ENCODE measurements around the gene PALD1. TPM values are rescaled to one million over a fixed set of nuclear protein-coding genes. Genes with fewer than 3 reads are reported as not detected.
"Not testable (repeated sequence)": the region's sequence is repeated elsewhere in the genome, so short reads cannot be mapped to it uniquely, and the experiment has no call there.

Gene PALD1
- total RNA-seq, 2 experiments from 2014 or later = 0.36 to 0.44 TPM

DNA sequence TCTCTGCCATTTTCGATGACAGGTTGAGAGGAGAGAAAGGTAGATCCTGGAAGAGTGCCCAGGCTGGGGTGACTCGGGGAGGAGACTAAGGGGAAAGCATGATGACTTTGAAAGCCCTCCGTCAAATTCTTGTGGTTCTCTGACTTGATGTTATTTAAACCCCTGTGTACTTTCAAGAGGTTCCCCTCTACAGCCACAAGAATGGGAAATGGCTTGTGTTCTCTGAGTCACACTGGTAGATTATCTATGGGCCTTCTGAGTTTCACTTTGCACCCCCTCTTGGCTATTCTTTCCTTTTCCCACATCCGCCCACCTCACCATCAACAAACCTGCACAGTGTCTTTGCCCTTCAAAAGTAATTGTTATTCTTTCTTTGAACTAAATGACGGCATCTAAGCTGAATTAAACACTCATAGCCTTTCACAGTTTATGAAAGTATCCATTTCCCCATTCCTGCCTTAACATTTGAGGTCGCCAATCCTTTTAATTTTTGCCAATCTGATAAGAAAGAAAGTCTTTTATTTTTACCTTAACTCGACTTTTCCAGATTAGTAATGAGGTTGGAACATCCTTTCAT is 99.9 kb downstream of the PALD1 start:
- no peak overlapping the region for H3K4me3 ChIP-seq (ENCODE audit: low read length)
- H3K36me3 ChIP-seq (ENCODE audit: insufficient read depth, low read length) = no peaks in the 10 kb centered on the region
- peaks cover 37% of the 10 kb centered on the region for H3K4me1 ChIP-seq (ENCODE audit: insufficient read depth, low read length)
- TF ChIP-seq, protein P1, sequence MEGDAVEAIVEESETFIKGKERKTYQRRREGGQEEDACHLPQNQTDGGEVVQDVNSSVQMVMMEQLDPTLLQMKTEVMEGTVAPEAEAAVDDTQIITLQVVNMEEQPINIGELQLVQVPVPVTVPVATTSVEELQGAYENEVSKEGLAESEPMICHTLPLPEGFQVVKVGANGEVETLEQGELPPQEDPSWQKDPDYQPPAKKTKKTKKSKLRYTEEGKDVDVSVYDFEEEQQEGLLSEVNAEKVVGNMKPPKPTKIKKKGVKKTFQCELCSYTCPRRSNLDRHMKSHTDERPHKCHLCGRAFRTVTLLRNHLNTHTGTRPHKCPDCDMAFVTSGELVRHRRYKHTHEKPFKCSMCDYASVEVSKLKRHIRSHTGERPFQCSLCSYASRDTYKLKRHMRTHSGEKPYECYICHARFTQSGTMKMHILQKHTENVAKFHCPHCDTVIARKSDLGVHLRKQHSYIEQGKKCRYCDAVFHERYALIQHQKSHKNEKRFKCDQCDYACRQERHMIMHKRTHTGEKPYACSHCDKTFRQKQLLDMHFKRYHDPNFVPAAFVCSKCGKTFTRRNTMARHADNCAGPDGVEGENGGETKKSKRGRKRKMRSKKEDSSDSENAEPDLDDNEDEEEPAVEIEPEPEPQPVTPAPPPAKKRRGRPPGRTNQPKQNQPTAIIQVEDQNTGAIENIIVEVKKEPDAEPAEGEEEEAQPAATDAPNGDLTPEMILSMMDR (IDR thresholded peaks at IDR 0.05) = no peak
- no peaks in the 10 kb centered on the region for H3K9me3 ChIP-seq (ENCODE audit: control insufficient read depth in 1 of 2, insufficient read depth in 1 of 2, low read length in 2 of 2)
- H3K4me1 Mint-ChIP-seq (ENCODE audit: low read depth) = peaks cover 50% of the 10 kb centered on the region
- H3K36me3 Mint-ChIP-seq (ENCODE audit: low read depth) = no peaks in the 10 kb centered on the region
- POLR2A ChIA-PET = interaction anchor here (0.7 to 1.7 kb wide), 2 partner anchors 24 to 174 kb away, joined by 3 to 7 read pairs; partner anchors contain the start of genes EIF4EBP2 and PRF1
- H3K27ac Mint-ChIP-seq = peak overlapping the region; percentile 83
- no peaks in the 10 kb centered on the region for H3K27me3 ChIP-seq (ENCODE audit: control insufficient read depth in 1 of 2, insufficient read depth in 2 of 2, low read length in 2 of 2)
- intact Hi-C loops (cut with DNase I, micrococcal nuclease) = no loop called here
- H3K4me3 Mint-ChIP-seq = peak overlapping the region; percentile 39
- no peaks in the 10 kb centered on the region for H3K9me3 Mint-ChIP-seq
- CTCF ChIA-PET = interaction anchor here (0.7 to 1.9 kb wide), 3 partner anchors 13 to 19 kb away, joined by 3 to 7 read pairs (median 3); no protein-coding TSS in a partner anchor
- peak in 13 of 14 experiments; percentile 12 to 85 (median 56) for DNase-seq
- no peak overlapping the region for H3K27ac ChIP-seq (ENCODE audit: low read depth in 1 of 2, low read length in 2 of 2)
- no peaks in the 10 kb centered on the region for H3K27me3 Mint-ChIP-seq
- ATAC-seq (ENCODE audit: poor library complexity) = peak; percentile 82

DNA sequence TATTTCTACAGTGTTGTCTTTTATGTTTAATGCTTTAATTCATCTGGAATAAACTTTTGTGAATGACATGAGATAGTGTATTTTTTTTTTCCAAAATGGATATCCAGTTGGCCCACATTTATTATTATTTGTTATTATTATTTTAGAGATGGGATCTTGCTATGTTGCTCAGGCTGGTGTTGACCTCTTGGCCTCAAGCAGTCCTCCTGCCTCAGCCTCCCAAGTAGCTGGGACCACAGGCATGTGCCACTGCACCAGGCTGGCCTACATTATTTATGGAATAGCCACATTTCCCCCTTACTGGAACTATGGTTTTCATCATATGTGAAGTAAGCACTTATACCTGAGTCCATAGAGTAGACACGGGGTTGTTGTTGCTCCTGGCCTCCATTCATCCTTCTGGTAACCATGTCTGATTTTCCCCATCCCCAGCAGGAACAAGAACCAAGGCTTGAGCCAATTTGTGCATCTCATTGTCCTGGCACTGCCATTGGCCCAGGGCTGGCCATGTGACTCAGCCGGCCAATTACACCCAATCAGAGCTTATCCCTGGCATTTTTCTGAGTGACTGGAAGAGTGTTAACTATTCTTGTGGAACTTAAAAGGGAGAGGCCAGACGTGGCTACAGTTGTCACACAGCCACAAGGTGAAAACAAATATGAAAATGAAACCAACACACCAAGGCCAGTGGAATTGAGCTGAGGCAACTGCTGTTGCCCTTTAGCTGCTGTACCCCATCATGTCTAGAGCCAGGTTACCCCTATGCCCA is 100.9 kb downstream of the PALD1 start:
- no peaks in the 10 kb centered on the region for H3K27me3 ChIP-seq (ENCODE audit: control insufficient read depth in 1 of 2, insufficient read depth in 2 of 2, low read length in 2 of 2)
- TF ChIP-seq, protein P1 (IDR thresholded peaks at IDR 0.05) = no peak
- POLR2A ChIA-PET = interaction anchor here (0.8 to 1.7 kb wide), 2 partner anchors 13 to 23 kb away, joined by 4 to 7 read pairs; partner anchors contain the start of gene PRF1
- Mint-ChIP-seq H3K4me3 (peak overlapping the region; percentile 30), H3K4me1 (ENCODE audit: low read depth) (peaks cover 50% of the 10 kb centered on the region), H3K9me3 (no peaks in the 10 kb centered on the region), H3K36me3 (ENCODE audit: low read depth) (no peaks in the 10 kb centered on the region), H3K27ac (peak overlapping the region; percentile 83), H3K27me3 (no peaks in the 10 kb centered on the region)
- ATAC-seq (ENCODE audit: poor library complexity) (no peak), DNase-seq (peak in 1 of 14 experiments; percentile 66)
- no peak overlapping the region for H3K4me3 ChIP-seq (ENCODE audit: low read length)
- H3K4me1 ChIP-seq (ENCODE audit: insufficient read depth, low read length) = peaks cover 37% of the 10 kb centered on the region
- intact Hi-C loops (cut with DNase I, micrococcal nuclease) = no loop called here
- CTCF ChIA-PET = interaction anchor here (1.4 to 1.9 kb wide), 2 partner anchors 12 to 20 kb away, joined by 3 to 7 read pairs; no protein-coding TSS in a partner anchor
- H3K36me3 ChIP-seq (ENCODE audit: insufficient read depth, low read length) = no peaks in the 10 kb centered on the region
- H3K9me3 ChIP-seq (ENCODE audit: control insufficient read depth in 1 of 2, insufficient read depth in 1 of 2, low read length in 2 of 2) = no peaks in the 10 kb centered on the region
- H3K27ac ChIP-seq (ENCODE audit: low read depth in 1 of 2, low read length in 2 of 2) = no peak overlapping the region

DNA sequence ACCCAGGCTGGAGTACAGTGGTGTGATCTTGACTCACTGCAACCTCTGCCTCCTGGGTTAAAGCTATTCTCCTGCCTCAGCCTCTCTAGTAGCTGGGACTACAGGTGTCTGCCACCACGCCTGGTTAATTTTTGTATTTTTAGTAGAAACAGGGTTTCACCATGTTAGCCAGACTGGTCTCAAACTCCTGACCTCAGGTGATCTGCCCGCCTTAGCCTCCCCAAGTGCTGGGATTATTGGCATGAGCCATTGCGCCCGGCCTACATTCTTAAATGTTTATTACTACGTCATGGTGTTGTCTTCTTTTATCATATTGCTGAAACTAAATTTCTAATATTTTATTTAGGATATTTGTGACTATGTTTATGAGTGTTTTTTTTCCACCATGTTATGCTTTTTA is 102.6 kb downstream of the PALD1 start:
- H3K27ac Mint-ChIP-seq; H3K4me3 Mint-ChIP-seq; POLR2A ChIA-PET; H3K27me3 Mint-ChIP-seq; CTCF ChIA-PET; ATAC-seq (ENCODE audit: poor library complexity); H3K4me3 ChIP-seq (ENCODE audit: low read length); H3K9me3 ChIP-seq (ENCODE audit: control insufficient read depth in 1 of 2, insufficient read depth in 1 of 2, low read length in 2 of 2); H3K27me3 ChIP-seq (ENCODE audit: control insufficient read depth in 1 of 2, insufficient read depth in 2 of 2, low read length in 2 of 2); H3K36me3 Mint-ChIP-seq (ENCODE audit: low read depth); H3K27ac ChIP-seq (ENCODE audit: low read depth in 1 of 2, low read length in 2 of 2); H3K36me3 ChIP-seq (ENCODE audit: insufficient read depth, low read length); intact Hi-C loops (cut with DNase I, micrococcal nuclease); H3K9me3 Mint-ChIP-seq: not testable (repeated sequence)
- peaks cover 42% of the 10 kb centered on the region for H3K4me1 Mint-ChIP-seq (ENCODE audit: low read depth)
- DNase-seq = peak in 1 of 14 experiments; percentile 2
- peaks cover 32% of the 10 kb centered on the region for H3K4me1 ChIP-seq (ENCODE audit: insufficient read depth, low read length)

All from CD4-positive, alpha-beta T cell (primary cell).